ENCODE measurements around the gene SLC16A7. TPM values are rescaled to one million over a fixed set of nuclear protein-coding genes. Genes with fewer than 3 reads are reported as not detected.
A peak's percentile ranks its signal among the peaks of the same experiment; 100 is the strongest.

Gene SLC16A7
- total RNA-seq, 1 donor from 2014 or later: 38.8 TPM

- intact Hi-C loops (cut with DNase I): no loop called here
- no peak overlapping the region for H3K4me3 ChIP-seq
- peaks cover 8% of the 10 kb centered on the region for H3K4me1 ChIP-seq
- DNase-seq (ENCODE audit: extremely low spot score in 2 of 2): no peak
- H3K9me3 ChIP-seq: no peaks in the 10 kb centered on the region
- no peak overlapping the region for H3K27ac ChIP-seq
- H3K27me3 ChIP-seq: no peaks in the 10 kb centered on the region
- peak; percentile 22 to 48 for TF ChIP-seq POLR2AphosphoS5 (IDR thresholded peaks at IDR 0.05; ENCODE audit: insufficient read depth in 1 of 2, low read depth in 1 of 2)
- TF ChIP-seq CTCF (IDR thresholded peaks at IDR 0.05): no peak
- H3K36me3 ChIP-seq: no peaks in the 10 kb centered on the region
These were observed 102.8 kb downstream of the SLC16A7 start for GRCh38 chr12:59698600-59698999.

- no peak for TF ChIP-seq CTCF (IDR thresholded peaks at IDR 0.05)
- TF ChIP-seq POLR2A (IDR thresholded peaks at IDR 0.05): no peak
- TF ChIP-seq POLR2AphosphoS5 (IDR thresholded peaks at IDR 0.05; ENCODE audit: insufficient read depth in 1 of 2, low read depth in 1 of 2): no peak
- no peak for DNase-seq (ENCODE audit: extremely low spot score in 2 of 2)
- Histone ChIP-seq H3K27ac (no peak overlapping the region), H3K9me3 (no peaks in the 10 kb centered on the region), H3K4me3 (no peak overlapping the region), H3K4me1 (peaks cover 8% of the 10 kb centered on the region), H3K27me3 (no peaks in the 10 kb centered on the region), H3K36me3 (no peaks in the 10 kb centered on the region)
- intact Hi-C loops (cut with DNase I): no loop called here
These were observed 103.8 kb downstream of the SLC16A7 start for GRCh38 chr12:59699421-59700152.

- H3K9me3 ChIP-seq: no peaks in the 10 kb centered on the region
- H3K4me1 ChIP-seq: peaks cover 8% of the 10 kb centered on the region
- no peak overlapping the region for H3K4me3 ChIP-seq
- DNase-seq (ENCODE audit: extremely low spot score in 2 of 2): no peak
- TF ChIP-seq CTCF (IDR thresholded peaks at IDR 0.05) (no peak), POLR2AphosphoS5 (IDR thresholded peaks at IDR 0.05; ENCODE audit: insufficient read depth in 1 of 2, low read depth in 1 of 2) (no peak), POLR2A (IDR thresholded peaks at IDR 0.05) (no peak)
- H3K36me3 ChIP-seq: no peaks in the 10 kb centered on the region
- intact Hi-C loops (cut with DNase I): no loop called here
- no peaks in the 10 kb centered on the region for H3K27me3 ChIP-seq
- no peak overlapping the region for H3K27ac ChIP-seq
These were observed 104.3 kb downstream of the SLC16A7 start for GRCh38 chr12:59700153-59700450.

- no peaks in the 10 kb centered on the region for H3K27me3 ChIP-seq
- H3K36me3 ChIP-seq: no peaks in the 10 kb centered on the region
- no peaks in the 10 kb centered on the region for H3K9me3 ChIP-seq
- TF ChIP-seq POLR2AphosphoS5 (IDR thresholded peaks at IDR 0.05; ENCODE audit: insufficient read depth in 1 of 2, low read depth in 1 of 2): no peak
- TF ChIP-seq CTCF (IDR thresholded peaks at IDR 0.05): no peak
- no peak for TF ChIP-seq POLR2A (IDR thresholded peaks at IDR 0.05)
- no peak overlapping the region for H3K27ac ChIP-seq
- no peaks in the 10 kb centered on the region for H3K4me1 ChIP-seq
- intact Hi-C loops (cut with DNase I): no loop called here
- no peak overlapping the region for H3K4me3 ChIP-seq
- no peak for DNase-seq (ENCODE audit: extremely low spot score in 2 of 2)
These were observed 112.2 kb downstream of the SLC16A7 start for GRCh38 chr12:59708064-59708463.

- Histone ChIP-seq H3K4me3 (no peak overlapping the region), H3K9me3 (no peaks in the 10 kb centered on the region), H3K36me3 (no peaks in the 10 kb centered on the region), H3K27me3 (no peaks in the 10 kb centered on the region), H3K4me1 (no peaks in the 10 kb centered on the region), H3K27ac (no peak overlapping the region)
- no peak for DNase-seq (ENCODE audit: extremely low spot score in 2 of 2)
- TF ChIP-seq POLR2A (IDR thresholded peaks at IDR 0.05): no peak
- TF ChIP-seq POLR2AphosphoS5 (IDR thresholded peaks at IDR 0.05; ENCODE audit: insufficient read depth in 1 of 2, low read depth in 1 of 2): no peak
- no peak for TF ChIP-seq CTCF (IDR thresholded peaks at IDR 0.05)
- intact Hi-C loops (cut with DNase I): no loop called here
These were observed 112.7 kb downstream of the SLC16A7 start for GRCh38 chr12:59708484-59708883.

All from vagina (tissue), 2 donors.